ENCODE data around the gene PDF.
"Not testable (repeated sequence)": the region's sequence is repeated elsewhere in the genome, so short reads cannot be mapped to it uniquely, and the experiment has no call there.

The PDF gene, protein sequence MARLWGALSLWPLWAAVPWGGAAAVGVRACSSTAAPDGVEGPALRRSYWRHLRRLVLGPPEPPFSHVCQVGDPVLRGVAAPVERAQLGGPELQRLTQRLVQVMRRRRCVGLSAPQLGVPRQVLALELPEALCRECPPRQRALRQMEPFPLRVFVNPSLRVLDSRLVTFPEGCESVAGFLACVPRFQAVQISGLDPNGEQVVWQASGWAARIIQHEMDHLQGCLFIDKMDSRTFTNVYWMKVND

DNA sequence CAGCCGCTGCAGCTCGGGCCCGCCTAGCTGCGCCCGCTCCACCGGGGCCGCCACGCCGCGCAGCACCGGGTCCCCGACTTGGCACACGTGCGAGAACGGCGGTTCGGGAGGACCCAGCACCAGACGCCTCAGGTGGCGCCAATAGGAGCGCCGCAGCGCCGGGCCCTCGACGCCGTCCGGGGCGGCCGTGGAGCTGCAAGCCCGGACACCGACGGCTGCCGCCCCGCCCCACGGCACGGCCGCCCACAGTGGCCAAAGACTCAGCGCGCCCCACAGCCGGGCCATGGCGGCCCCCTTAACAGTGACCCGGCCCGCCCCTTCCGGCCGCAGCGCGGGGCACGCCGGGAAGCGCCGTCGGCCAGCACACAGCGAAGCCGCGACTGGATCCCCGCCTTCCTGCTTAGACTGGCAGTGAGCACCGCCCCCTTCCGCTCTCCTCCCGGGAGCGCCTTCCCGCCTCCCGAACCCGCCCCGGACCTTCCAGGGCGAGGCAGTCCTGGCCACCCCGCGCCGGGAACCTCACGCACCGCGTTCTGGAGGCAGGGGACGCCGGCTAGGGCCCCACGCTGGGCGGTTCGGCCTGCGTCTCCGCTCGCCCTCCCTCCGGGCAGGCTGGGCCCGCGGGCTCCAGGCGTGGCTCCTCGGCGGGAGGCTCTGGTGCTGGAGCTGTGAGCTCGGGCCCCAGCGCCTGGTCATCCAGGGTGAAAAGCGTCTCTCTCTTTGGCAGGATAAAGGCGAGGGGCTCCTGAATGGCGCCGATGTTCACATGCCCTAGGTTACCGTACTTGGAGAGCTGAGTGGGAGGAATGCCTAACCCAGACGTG, at the start of gene PDF:
TSS of gene PDF (minus strand) at position 303 of the 824 bp plus-strand sequence. CDS start at position 285, 18 bp downstream.
- DNase-seq (ENCODE audit: low read depth in 2 of 3, low spot score in 2 of 3), result peak; percentile 71 to 80 (median 79)

DNA sequence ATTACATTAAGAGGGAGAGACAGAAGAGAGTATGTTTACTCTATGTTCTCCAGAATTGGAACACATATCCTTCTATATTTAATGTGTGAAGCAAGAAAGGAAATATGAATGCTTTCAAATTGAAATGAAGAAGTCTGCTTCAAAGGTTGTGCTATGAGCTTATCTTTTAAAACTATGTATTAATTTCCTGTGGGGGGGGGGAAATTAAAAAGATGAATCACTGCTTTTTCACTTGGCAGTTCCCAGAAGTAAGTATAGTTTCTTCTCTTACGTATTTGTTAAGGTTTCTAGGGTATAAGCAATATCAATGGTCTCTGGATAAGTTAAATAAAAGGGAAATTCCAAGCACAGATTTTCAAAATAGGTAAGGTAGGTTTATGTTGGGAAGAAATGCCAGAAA, 48.4 kb upstream of the PDF start:
- DNase-seq (ENCODE audit: low read depth in 2 of 3, low spot score in 2 of 3), result no peak

DNA sequence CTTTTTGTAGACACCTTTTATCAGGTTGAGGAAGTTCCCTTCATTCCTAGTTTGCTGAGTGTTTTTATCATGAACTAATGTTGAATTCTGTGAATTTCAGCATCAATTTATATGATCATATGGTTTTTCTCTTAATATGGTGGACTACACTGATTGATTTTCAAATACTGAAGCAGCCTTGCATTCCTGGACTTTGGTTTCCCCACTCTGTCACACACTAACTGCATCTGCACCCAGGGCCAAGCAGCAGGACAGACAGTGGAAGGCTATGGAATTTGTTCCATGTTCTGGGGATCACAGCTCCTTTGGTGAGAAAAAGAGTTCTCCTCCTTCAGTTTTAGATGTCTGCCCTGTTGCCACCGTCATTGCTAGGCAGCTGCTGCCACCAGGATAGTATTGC, 47.6 kb upstream of the PDF start:
- no peak for DNase-seq (ENCODE audit: low read depth in 2 of 3, low spot score in 2 of 3)

DNA sequence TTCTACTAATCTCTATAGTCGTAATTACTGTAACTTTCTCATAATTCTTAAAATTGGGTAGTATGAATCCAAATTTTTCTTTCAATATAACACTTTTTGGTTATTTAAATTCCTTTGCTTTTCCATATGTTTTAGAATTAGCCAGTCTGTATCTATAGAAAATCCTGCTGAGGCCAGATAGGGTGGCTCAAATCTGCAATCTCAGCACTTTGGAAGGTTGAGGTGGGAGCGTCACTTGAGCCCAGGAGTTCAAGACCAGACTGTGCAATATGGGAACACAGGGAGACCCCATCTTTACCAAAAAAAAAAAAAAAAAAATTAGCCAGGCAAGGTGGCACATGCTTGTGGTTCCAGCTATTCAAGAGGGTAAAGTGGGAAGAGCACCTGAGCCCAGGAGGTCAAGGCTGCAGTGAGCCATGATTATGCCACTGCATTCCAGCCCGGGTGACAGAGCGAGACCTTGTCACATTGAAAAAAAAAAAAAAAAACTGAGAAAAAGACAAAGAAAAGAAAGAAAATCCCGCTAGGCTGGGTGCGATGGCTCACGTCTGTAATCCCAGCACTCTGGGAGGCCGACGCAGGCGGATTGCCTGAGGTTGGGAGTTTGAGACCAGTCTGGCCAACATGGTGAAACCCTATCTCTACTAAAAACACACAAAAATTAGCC, 46.1 kb upstream of the PDF start:
- no peak for DNase-seq (ENCODE audit: low read depth in 2 of 3, low spot score in 2 of 3)

DNA sequence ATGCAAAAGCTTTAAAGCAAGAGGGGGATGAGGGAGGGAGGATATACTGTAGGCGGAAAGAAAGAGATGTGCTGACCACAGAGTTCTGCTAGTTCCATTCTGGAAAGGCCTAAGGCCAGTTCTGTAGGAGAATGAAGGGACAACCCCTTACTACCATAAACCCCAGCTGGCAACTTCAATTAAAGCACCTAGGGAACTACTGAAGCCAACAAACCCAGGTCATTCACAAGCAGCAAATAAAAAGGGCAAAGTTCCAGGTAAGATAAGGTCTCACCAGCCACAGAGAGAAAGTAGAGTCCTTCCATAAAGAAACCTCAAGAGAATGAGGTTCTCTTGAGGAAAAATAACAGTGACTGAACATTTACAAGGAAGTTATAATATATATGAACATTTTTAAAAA, 42.6 kb upstream of the PDF start:
- no peak for DNase-seq (ENCODE audit: low read depth in 2 of 3, low spot score in 2 of 3)

DNA sequence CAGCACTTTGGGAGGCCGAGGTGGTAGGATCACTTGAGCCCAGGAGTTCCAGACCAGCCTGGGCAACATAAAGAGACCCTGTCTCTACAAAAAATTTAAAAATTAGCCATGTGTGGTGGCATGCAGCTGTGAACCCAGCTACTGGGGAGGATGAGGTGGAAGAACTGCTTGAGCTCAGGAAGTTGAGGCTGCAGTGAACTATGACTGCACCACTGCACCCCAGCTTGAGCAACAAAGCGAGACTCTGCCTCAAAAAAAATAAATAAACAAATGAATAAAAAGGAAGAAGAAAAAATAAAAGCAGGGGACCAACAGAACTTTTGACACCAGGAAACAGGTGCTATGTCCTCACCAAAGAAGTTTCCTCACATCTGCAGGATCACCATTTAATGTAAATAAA, 41.2 kb upstream of the PDF start:
- DNase-seq (ENCODE audit: low read depth in 2 of 3, low spot score in 2 of 3), result no peak

DNA sequence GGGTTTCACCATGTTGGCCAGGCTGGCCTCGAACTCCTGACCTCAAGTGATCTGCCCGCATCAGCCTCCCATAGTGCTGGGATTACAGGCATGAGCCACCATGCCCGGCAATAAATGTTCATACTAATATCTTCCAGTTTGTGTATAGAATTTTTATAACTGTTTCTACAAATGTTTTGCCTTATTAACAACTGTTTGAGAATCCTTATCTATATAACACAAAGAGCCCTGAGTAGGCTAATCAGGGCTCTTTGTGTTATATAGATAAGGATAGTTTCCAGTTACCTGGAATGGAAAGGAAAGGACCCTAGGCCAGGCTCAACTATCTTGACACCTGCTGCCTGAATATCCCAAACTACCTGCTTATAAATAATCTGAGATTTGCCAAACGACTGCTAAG, 38.5 kb upstream of the PDF start:
- DNase-seq (ENCODE audit: low read depth in 2 of 3, low spot score in 2 of 3), result no peak

DNA sequence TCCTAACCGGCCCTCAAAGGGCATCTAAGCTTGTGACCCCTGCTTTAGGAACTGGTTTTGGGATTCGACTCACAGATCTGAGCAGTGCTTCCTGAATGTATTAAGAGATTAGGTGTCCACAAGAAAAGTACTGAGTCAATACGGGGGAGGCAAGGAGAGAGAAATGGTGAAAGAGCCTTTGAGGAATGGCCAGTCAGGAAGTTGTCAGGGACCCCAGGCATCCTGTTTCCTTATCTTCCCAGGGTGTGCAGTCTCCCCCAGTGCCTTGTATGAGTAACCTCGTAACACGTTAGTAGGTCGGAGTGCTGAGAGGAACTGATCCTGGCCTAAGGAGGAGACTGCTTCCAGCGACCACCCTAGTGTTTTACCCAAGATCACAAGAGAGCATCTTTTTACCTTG, 37.6 kb upstream of the PDF start:
- DNase-seq (ENCODE audit: low read depth in 2 of 3, low spot score in 2 of 3), result no peak

DNA sequence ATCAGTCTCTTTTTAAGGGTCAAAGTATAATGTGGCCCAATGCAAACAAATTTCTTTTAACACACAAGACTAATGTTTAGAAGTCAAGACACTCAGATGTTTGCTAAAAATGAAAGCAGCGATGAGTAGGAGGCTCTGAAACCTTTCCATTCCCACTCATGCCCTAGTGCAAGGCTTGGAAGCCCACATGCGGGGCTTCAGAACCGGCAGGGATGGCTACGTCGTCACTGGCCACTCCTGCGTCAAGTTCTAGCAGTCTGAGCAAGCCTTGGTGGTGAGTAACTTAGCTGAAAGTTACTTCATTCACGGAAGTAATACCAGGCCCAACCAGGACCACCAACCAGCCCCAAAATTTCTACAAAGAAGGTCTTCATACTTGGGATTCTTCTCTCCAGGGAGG, 36.0 kb upstream of the PDF start:
- no peak for DNase-seq (ENCODE audit: low read depth in 2 of 3, low spot score in 2 of 3)

DNA sequence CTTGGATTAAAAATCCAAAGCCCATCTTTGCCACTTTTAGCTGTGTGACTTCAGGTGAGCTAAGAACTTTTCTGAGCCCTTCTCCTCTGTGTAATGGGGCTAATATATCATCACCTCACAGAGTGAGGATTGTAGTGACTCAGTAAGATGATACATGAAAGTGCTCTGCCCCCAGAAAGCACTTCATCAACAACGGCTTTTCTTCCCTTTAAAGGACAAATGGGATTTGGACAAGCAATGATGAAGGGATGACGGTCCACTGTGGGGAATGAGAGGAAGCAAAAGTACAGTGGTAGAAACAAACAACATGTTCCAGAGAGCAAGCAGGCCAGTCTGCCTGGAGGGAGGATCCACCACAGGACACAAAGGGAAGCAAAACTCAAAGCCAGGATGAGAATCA, 35.5 kb upstream of the PDF start:
- DNase-seq (ENCODE audit: low read depth in 2 of 3, low spot score in 2 of 3), result no peak

DNA sequence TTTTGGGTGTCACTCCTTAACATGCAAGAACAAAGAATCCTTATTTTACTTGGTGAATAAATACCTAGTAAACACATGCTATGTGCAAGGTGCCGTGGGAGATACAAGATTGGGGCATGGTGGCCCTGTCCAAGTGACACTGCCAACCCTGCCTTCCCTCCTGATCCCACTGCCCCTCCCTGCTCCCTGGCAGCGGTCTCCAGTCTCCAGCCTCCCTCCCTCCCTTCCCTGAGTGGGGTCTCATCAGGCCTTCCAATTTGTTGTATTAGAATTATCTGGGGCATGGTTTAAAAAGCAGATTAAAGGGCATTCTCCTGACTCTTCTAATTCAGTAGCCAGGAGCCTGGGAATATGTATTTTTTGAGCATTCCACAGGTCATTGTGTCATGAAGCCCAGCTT, 33.7 kb upstream of the PDF start:
- no peak for DNase-seq (ENCODE audit: low read depth in 2 of 3, low spot score in 2 of 3)

DNA sequence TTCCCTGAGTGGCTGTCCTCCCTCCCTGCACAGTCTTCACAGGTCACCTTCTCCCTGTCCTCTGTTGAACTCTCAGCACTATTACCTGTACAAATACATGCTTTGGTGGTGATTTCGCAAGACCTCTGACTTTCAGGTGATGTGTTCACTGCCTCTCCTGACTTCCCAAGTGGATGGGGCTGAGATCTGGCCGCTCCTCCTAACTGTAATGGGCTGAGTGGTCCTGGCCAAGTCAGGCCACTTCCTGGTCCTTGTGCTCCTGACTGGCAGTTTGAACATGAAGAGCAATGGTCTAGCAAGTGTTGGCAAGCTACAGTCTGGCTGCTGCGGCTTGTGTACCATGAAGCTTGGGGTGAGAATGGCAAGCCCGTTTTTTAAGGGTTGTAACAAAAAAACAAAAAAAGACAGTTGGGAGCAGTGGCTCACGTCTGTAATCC, 32.9 kb upstream of the PDF start:
- DNase-seq (ENCODE audit: low read depth in 2 of 3, low spot score in 2 of 3), result no peak

DNA sequence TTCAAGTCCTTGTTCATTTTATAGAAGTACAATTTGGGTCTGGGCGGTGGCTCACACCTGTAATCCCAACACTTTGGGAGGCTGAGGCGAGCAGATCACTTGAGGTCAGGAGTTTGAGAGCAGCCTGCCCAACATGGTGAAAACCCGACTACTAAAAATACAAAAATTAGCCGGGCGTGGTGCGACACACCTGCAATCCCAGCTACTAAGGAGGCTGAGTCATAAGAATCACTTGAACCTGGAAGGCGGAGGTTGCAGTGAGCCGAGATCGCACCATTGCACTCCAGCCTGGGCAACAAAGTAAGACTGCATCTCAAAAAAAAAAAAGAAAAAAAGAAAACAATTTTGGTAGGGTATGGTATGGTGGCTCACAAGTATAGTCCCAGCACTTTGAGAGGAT, 29.7 kb upstream of the PDF start:
- not testable (repeated sequence) for DNase-seq (ENCODE audit: low read depth in 2 of 3, low spot score in 2 of 3)

DNA sequence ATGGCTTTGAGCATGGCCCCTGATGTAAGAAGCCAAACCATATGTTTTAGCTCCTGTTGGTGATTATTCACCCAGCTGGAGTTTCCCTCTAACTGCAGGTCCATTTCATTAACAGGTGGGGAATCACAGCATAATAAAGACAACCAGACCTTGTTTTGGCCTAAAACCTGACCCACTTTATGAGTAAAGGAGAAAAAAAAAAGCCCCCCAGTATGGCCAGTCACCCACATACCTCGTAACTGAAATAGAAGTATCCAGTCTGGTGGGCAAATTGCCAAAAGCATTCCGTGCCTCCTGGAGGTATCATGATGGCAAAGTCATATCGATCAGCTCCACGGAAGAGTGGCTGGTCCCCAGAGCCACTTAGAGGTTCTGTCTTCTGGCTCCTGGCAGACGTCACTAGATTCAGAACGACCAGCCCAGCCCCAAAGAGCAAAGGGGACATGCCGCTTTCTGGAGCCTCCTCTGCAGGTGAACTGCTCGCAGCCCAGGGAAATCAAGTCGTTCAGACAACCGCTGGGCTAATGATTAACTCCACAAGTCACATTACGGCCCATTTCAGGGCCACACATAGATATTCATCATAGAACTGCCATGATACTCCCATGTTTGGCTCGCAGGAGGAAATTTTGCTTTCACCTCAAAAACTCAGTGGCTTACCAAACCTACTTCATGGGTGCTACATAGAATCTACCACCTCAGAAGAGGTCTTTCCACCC, 21.1 kb upstream of the PDF start, which contains the start of gene TMED6:
TSS of gene TMED6 (minus strand) at position 478 of the 719 bp plus-strand sequence. CDS start at position 445, 33 bp downstream.
- DNase-seq (ENCODE audit: low read depth in 2 of 3, low spot score in 2 of 3), result no peak

DNA sequence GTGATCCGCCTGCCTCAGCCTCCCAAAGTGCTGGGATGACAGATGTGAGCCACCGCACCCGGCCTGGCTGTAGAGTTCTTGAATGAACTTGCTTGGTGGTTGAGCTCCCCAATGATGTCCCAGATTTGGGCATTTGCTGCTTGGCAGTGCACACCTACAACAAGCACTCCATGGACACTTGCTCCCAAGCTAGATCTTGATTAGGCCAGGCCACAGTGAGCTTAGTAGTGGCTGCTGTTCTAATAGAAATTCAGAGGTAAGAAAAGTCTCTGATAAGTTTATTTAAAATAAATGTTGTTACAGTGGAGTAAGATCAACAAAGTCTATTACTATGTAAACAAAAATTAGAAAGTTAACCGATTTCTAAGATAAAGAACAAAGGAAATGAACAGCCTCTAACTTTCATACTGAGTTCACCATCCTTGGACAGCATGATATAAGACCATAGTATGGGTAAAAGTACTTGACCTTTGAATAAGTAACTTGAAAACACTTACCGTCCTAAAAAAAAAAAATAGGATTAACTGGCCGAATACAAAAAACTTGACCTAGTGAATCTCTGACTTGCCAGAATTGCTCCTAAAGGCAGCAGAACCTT, 20.2 kb upstream of the PDF start:
- no peak for DNase-seq (ENCODE audit: low read depth in 2 of 3, low spot score in 2 of 3)

DNA sequence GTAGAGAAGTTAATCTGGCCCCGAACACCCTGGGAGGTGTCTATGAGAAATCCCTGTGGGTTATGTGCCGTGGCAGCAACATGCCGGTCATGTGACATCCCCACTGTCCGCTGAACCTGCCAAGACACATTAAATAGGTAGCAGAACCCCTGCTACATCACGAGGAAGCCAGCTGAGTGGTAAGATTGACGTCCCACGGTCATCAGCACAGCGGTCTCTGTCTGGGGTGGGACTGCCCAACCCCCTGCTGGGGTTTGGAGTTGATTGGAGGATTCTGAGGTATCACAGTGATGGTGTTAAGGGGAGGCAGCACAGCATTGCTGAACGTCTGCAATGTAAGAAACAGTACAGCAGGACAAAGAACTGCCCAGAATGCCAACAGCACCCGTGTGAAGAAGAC, 19.1 kb upstream of the PDF start:
- no peak for DNase-seq (ENCODE audit: low read depth in 2 of 3, low spot score in 2 of 3)

DNA sequence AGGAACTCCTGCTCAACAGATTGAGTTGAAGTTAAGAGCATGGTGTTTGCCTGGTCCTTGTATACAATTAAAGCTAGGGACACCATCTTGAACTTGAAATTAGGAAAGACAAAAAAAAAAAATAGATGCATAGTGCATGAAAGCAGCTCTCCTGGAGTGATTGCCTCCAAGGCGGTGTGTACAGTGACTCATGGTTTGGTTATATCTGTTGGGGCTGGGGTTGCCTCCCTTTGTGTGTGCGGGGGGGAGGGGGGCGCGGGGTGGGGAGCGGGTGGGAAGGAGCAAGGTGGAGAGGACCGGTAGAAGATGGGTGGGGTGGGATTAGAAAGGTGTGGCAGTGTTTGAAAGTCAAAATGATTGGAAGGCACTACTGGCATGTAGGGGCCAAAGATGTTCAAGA, 17.8 kb upstream of the PDF start:
- DNase-seq (ENCODE audit: low read depth in 2 of 3, low spot score in 2 of 3), result no peak

DNA sequence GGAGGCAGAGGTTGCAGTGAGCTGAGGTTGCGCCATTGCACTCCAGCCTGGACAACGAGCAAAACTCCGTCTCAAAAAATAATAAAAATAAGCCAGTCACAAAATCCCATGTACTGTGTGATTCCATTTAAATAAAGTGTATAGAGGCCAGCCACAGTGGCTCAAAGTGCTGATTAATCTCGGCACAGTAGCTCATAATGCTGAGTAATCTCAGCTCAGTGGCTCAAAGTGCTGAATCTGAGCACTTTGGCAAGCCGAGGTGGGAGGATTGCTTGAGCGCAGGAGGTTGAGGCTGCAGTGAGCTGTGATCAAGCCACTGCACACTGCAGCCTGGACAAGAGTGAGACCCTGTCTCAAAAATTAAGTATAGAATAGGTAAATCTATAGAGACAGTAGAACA, 16.3 kb upstream of the PDF start:
- DNase-seq (ENCODE audit: low read depth in 2 of 3, low spot score in 2 of 3), result no peak

DNA sequence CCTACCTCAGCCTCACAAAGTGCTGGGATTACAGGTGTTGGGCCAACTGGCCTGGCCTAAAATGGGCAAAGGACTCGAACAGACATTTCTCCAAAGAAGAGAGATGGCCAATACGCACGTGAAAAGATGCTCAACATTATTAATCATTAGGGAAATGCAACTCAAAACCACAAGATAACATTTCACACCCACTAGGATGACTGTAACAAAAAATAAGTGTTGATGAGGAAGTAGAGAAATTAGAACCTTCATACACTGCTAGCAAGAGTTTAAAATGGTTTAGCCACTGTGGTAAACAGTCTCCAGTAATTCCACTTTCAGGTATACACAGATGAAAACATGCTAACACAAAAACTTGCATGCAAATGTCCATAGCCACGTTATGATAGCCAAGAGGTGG, 15.5 kb upstream of the PDF start:
- no peak for DNase-seq (ENCODE audit: low read depth in 2 of 3, low spot score in 2 of 3)

DNA sequence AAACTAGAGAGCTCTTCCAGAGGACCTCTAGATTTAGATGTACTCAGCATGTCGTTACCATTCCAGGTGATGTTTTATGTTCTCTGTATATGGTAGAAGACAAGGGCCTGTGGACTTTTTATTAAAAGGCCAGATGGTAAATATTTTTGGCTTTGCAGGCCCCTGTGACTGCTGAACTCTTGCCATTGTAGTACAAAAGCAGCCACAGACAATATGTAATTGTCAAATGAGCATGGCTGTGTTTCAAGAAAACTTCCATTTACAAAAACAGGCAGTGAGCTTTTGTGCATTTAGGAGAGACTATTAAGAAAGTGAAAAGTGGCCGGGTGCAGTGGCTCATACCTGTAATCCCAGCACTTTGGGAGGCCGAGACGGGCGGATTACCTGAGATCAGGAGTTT, 13.8 kb upstream of the PDF start:
- DNase-seq (ENCODE audit: low read depth in 2 of 3, low spot score in 2 of 3), result no peak

DNA sequence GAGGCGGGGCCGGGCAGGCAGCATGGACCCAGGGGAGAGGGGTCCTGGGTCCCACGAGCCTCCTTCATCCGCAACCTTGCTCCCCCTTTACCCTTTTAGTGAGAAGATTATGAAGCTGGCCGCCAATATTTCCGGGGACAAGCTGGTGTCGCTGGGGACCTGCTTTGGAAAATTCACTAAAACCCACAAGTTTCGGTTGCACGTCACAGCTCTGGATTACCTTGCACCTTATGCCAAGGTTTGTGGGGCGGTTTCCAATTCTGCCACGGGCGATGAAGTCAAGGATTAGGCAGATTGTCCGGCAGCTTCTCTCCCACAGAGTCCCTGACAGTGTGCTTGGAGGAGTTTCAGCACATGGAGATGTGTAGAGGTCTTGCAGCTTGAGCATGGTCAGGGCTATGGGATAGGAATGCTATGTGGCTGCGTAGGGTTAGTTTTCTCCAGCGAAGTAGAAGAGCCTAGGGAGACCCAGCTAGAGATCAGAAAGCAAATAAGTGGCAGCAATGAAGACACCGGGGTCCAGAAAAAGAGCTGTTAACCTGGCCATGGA, 9.8 kb upstream of the PDF start:
- DNase-seq (ENCODE audit: low read depth in 2 of 3, low spot score in 2 of 3), result no peak
